Fibroblast of the aortic adventitia (primary cell): ENCODE results near the gene BEST3. TPM values are rescaled to one million over a fixed set of nuclear protein-coding genes. Genes with fewer than 3 reads are reported as not detected.
A peak's percentile ranks its signal among the peaks of the same experiment; 100 is the strongest.

ENCODE experiments used
- DNase-seq: peaks from one replicate; pipeline ENCODE4 v3.0.0-alpha.2; 2010; ENCODE audit warnings: low read depth
- H3K4me3 ChIP-seq: 2 replicates; pipeline ENCODE4 v1.5.1; 2011; ENCODE audit warnings: low read depth, mild to moderate bottlenecking, control low read depth, low read length, moderate library complexity
- CTCF ChIP-seq: IDR thresholded peaks from 2 replicates; pipeline ENCODE4 v1.5.1; 2011; ENCODE audit warnings: mild to moderate bottlenecking, low read length, control low read depth, inconsistent platforms; ENCODE audit not compliant: insufficient read depth
- total RNA-seq: library from RNA; depleted of rRNA; stranded (reverse); fragments of >200 nt; gene quantifications from 2 replicates; pipeline ENCODE4 v1.2.3, GENCODE V29; 2012; ENCODE audit warnings: low replicate concordance

BEST3 gene
- total RNA-seq, 1 donor, result not detected

GRCh38 chr12:69682110-69682755 is 16.9 kb downstream of the BEST3 start:
- no peak overlapping the region for H3K4me3 ChIP-seq
- DNase-seq, result no peak
- TF ChIP-seq CTCF, result no peak

GRCh38 chr12:69679119-69679518 is 20.0 kb downstream of the BEST3 start:
- peak; percentile 25 for DNase-seq
- TF ChIP-seq CTCF, result no peak
- H3K4me3 ChIP-seq, result no peak overlapping the region

DNA sequence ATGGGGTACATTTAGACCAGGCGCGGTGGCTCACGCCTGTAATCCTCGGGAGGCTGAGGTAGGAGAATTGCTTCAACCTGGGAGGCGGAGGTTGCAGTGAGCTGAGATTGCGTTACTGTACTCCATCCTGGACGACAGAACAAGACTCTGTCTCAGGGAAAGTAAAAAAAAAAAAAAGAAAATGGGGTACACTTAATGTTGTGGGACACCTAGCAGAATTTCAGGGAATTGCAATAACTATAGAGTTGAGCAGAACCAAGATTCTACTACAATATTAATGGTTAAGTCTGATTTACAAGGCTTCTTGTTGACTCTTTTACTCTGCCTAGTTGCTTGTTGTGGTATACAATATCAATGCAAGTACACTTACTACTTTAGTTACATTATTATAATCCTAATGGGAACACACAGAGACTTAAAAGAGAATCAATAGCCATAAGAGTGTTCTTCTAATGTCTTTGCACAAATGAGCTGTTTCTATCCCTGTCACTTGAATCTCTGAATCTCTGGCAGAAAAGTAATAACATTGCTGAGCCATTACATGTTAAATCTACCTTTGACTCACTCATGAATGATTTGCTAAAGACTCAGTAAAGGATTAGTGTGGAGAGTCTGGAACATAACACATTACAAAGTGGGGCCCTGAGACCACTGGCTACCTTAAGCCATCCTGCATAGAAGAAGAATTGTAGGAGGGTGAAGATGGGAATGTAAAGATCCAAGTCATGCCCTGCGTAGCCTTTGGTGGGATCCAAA is 22.7 kb downstream of the BEST3 start:
- TF ChIP-seq CTCF, result no peak
- DNase-seq, result no peak
- H3K4me3 ChIP-seq, result no peak overlapping the region

GRCh38 chr12:69672195-69672594 is 26.9 kb downstream of the BEST3 start:
- H3K4me3 ChIP-seq, result no peak overlapping the region
- no peak for TF ChIP-seq CTCF
- DNase-seq, result no peak

- TF ChIP-seq CTCF, result no peak
- DNase-seq, result no peak
- no peak overlapping the region for H3K4me3 ChIP-seq
Observed at GRCh38 chr12:69671597-69671996, 27.5 kb downstream of the BEST3 start.

DNA sequence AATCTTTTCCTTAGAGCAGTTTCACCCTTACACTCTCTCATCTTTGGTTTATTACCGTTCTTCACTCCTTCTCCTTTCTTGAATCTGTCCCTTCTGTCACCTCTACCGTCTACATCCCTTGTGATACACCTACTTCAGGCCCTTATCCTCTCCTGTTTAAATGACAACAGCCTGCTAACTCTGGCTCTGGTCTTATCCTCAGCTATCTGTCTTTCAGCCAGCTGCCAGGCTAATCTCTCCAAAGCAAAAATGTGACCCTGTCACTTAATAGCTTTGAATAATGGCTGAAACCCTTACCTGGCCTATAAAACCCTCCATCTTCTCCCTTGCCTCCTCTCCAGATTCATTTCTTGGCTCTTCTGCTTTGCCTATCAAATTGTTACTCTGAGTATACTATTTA is 32.3 kb downstream of the BEST3 start:
- DNase-seq, result no peak
- no peak overlapping the region for H3K4me3 ChIP-seq
- no peak for TF ChIP-seq CTCF
